B cell (primary cell): Measurements from ENCODE around the gene GRIK2.

Experiments
- CTCF ChIP-seq: fragments of 200-600 bp; IDR thresholded peaks from one replicate; pipeline ENCODE4 v1.8.0; 2022; ENCODE audit warnings: antibody characterized with exemption, mild to moderate bottlenecking
- EZH2 ChIP-seq: IDR thresholded peaks from 2 replicates; pipeline ENCODE4 v1.6.1; 2012; ENCODE audit warnings: borderline replicate concordance, low read depth, mild to moderate bottlenecking, moderate library complexity, low read length; ENCODE audit not compliant: insufficient read depth, poor library complexity, severe bottlenecking

GRCh38 chr6:101401792-101402621 is 8.5 kb downstream of the GRIK2 start:
- TF ChIP-seq CTCF (no peak), EZH2 (no peak)
